C4-2B (cell line): ENCODE data around the gene ARCN1.

Experiments
- CTCF ChIP-seq: fragments of 450-650 bp; conservative IDR thresholded peaks from 2 replicates; pipeline ENCODE4 v1.5.1; 2017; ENCODE audit warnings: mild to moderate bottlenecking
- ZFX ChIP-seq: fragments of 450-650 bp; IDR thresholded peaks from 2 replicates; pipeline ENCODE4 v1.6.1; 2017

GRCh38 chr11:118569670-118570069 is 2.5 kb upstream of the ARCN1 start:
- TF ChIP-seq CTCF = no peak
- TF ChIP-seq ZFX = no peak
